ENCODE results near the gene BBS9.

Gene BBS9

DNA sequence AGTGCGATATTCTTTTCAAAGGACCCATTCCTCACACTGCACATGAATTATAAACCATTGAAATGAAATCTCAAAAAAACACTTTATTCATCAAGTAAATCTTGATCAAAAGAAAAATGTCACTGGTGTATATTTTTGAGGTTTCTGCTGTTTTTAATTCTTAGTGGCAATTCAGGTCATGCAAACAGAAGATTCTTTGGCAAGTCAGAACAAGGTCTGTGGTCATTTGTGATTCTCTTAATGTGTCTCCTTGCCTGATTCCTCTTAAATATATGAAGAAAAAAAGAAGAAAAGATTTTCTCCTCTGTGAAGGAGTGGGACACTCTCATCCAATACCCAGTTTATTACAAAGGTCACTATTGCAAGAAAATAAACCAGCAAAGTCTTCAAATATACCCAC is 467.8 kb downstream of the BBS9 start:
- Histone ChIP-seq H3K9me3 (ENCODE audit: severe bottlenecking) (no peaks in the 10 kb centered on the region), H3K36me3 (no peaks in the 10 kb centered on the region), H3K27ac (no peak overlapping the region), H3K4me3 (ENCODE audit: low read depth, low read length) (no peak overlapping the region), H3K27me3 (ENCODE audit: insufficient read depth, low read depth, severe bottlenecking) (no peaks in the 10 kb centered on the region)
- no peak for DNase-seq
- TF ChIP-seq, protein P1, sequence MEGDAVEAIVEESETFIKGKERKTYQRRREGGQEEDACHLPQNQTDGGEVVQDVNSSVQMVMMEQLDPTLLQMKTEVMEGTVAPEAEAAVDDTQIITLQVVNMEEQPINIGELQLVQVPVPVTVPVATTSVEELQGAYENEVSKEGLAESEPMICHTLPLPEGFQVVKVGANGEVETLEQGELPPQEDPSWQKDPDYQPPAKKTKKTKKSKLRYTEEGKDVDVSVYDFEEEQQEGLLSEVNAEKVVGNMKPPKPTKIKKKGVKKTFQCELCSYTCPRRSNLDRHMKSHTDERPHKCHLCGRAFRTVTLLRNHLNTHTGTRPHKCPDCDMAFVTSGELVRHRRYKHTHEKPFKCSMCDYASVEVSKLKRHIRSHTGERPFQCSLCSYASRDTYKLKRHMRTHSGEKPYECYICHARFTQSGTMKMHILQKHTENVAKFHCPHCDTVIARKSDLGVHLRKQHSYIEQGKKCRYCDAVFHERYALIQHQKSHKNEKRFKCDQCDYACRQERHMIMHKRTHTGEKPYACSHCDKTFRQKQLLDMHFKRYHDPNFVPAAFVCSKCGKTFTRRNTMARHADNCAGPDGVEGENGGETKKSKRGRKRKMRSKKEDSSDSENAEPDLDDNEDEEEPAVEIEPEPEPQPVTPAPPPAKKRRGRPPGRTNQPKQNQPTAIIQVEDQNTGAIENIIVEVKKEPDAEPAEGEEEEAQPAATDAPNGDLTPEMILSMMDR (IDR thresholded peaks at IDR 0.05; ENCODE audit: low read depth, low read length), result no peak

DNA sequence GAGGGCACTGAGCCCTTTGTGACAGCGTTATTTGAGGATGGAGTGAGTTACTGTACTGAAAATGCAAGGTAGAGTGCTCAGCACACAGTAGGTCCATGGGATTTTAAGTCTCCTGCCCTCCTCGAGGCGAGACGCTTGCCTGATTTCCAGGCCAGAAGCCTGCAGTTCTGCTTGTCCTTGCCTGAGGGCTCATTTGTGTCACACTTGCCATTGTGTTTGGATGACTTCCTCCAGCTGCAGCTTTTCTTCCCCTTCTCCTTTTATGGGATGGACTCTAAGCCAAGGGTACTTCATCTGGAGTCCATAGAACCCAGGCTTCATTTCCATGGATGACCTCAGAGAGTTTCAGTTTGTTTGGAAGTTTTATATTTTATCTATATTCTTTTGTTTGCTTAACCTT is 471.7 kb downstream of the BBS9 start:
- TF ChIP-seq, protein P1 (IDR thresholded peaks at IDR 0.05; ENCODE audit: low read depth, low read length), result no peak
- DNase-seq, result no peak
- Histone ChIP-seq H3K36me3 (no peaks in the 10 kb centered on the region), H3K9me3 (ENCODE audit: severe bottlenecking) (no peaks in the 10 kb centered on the region), H3K4me3 (ENCODE audit: low read depth, low read length) (no peak overlapping the region), H3K27me3 (ENCODE audit: insufficient read depth, low read depth, severe bottlenecking) (no peaks in the 10 kb centered on the region), H3K27ac (no peak overlapping the region)

DNA sequence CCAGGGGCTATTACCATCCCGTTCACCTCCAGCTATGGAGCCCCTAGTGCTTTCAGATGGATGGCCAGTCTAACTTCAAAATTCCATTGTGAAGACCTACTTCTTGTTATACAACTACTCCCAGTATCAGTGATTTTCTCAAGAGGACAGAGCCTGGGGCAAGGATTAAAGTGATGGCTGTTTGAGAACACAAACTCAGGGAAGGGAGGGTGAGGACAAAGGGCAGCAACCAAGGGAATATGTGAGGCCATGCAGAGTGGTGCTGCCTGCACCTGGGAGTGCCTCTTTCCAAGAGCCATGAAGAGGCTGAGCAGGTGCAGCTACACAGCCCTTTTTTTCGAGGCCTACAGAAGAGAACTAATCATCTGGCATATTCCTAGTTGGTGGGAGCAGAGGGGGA is 472.5 kb downstream of the BBS9 start:
- DNase-seq, result no peak
- no peak overlapping the region for H3K4me3 ChIP-seq (ENCODE audit: low read depth, low read length)
- H3K27ac ChIP-seq, result no peak overlapping the region
- TF ChIP-seq, protein P1 (IDR thresholded peaks at IDR 0.05; ENCODE audit: low read depth, low read length), result no peak
- H3K9me3 ChIP-seq (ENCODE audit: severe bottlenecking), result no peaks in the 10 kb centered on the region
- H3K27me3 ChIP-seq (ENCODE audit: insufficient read depth, low read depth, severe bottlenecking), result no peaks in the 10 kb centered on the region
- no peaks in the 10 kb centered on the region for H3K36me3 ChIP-seq

DNA sequence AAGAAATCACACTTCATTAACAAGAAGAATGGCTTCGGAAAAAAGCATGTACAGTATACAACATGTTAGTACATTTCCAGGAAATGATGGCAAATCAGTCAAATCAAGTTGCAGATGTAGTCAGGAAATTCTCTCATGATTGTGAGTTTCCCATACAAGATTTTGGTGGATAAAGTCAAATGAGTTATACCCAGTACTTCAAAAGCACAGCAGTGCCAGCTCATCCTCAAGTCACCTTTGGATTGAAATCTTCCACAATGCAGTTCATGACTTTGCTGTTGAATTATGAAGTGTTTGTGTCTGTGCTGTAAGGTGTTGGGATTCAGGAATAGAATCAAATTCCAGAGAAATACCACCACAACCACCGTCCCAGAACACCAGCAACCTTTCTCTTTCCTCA is 474.7 kb downstream of the BBS9 start:
- no peaks in the 10 kb centered on the region for H3K9me3 ChIP-seq (ENCODE audit: severe bottlenecking)
- DNase-seq, result no peak
- H3K27me3 ChIP-seq (ENCODE audit: insufficient read depth, low read depth, severe bottlenecking), result no peaks in the 10 kb centered on the region
- TF ChIP-seq, protein P1 (IDR thresholded peaks at IDR 0.05; ENCODE audit: low read depth, low read length), result no peak
- H3K27ac ChIP-seq, result no peak overlapping the region
- H3K4me3 ChIP-seq (ENCODE audit: low read depth, low read length), result no peak overlapping the region
- H3K36me3 ChIP-seq, result no peaks in the 10 kb centered on the region

DNA sequence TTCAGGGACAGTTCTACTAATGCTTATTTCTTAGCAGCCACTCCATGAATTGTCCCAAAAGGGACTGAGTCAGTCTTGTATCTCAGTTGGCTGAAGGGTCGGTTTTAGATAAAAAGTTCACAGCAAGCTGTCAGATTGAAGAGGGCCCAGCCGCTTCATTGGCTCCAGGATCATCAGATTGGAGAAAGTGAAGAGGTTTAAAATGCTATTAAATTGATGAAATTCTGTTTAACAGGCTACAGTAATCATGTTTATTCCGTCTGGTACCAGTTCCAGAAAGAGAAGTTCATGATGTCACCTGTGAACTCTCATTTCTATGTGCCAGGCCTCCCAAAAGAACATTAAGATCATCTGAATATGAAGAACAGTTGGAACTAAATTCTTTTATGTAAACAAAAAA is 481.6 kb downstream of the BBS9 start:
- no peaks in the 10 kb centered on the region for H3K9me3 ChIP-seq (ENCODE audit: severe bottlenecking)
- TF ChIP-seq, protein P1 (IDR thresholded peaks at IDR 0.05; ENCODE audit: low read depth, low read length), result no peak
- no peak overlapping the region for H3K27ac ChIP-seq
- H3K27me3 ChIP-seq (ENCODE audit: insufficient read depth, low read depth, severe bottlenecking), result no peaks in the 10 kb centered on the region
- H3K4me3 ChIP-seq (ENCODE audit: low read depth, low read length), result no peak overlapping the region
- DNase-seq, result no peak
- no peaks in the 10 kb centered on the region for H3K36me3 ChIP-seq

DNA sequence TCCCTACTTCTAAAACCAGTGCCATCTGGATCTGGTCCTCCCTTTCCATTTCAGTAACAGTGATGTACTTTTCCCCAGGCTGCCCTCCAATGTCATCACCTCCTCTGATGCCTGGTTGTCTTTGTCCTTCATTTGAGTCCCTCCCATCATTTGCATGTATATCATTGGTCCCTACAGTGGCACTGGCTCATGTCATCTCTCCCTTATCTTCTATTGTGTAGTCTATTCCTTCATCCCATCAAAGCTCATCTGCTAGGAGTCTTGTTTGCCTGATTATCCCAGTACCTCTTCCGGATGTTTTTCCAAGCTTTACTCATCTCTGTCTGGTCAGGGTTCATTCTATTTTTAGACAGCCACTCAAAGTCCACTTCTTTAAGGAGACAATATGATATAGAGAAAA is 483.1 kb downstream of the BBS9 start:
- H3K36me3 ChIP-seq, result no peaks in the 10 kb centered on the region
- no peak overlapping the region for H3K4me3 ChIP-seq (ENCODE audit: low read depth, low read length)
- DNase-seq, result no peak
- H3K27ac ChIP-seq, result no peak overlapping the region
- TF ChIP-seq, protein P1 (IDR thresholded peaks at IDR 0.05; ENCODE audit: low read depth, low read length), result no peak
- no peaks in the 10 kb centered on the region for H3K27me3 ChIP-seq (ENCODE audit: insufficient read depth, low read depth, severe bottlenecking)
- H3K9me3 ChIP-seq (ENCODE audit: severe bottlenecking), result no peaks in the 10 kb centered on the region
